ENCODE results near the gene ELAVL1.

DNA sequence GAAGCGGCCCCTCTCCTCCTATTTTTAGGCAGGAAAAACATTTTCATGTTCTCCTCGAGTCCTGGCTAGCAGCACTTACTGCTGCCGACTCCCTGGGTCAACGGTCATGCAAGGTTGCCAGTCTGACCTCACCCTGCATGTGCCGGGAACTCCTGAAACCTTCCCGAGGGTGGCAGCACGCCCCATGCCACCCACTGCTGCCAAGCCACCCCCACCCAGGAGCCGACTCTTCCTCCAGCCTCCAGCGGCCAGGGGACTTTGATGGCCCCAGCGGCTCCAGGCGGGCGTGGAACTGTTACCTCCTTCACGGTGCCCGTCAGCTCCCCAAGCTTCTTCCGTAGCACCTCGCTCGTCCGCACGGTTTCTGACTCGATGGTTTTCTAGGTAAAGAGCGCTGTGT, 70.7 kb downstream of the ELAVL1 start:
- no peak for TF ChIP-seq TFDP1 (CRISPR knock-in tag; IDR thresholded peaks at IDR 0.05; ENCODE audit: borderline replicate concordance)
- no peak for TF ChIP-seq ZNF124 (CRISPR knock-in tag; IDR thresholded peaks at IDR 0.05)
- no peak for TF ChIP-seq ZNF629 (CRISPR knock-in tag; conservative IDR thresholded peaks at IDR 0.05)
- TF ChIP-seq STAT5B (CRISPR knock-in tag; IDR thresholded peaks at IDR 0.05), result no peak
- no peak for TF ChIP-seq HDAC1 (CRISPR knock-in tag; IDR thresholded peaks at IDR 0.05)
